ENCODE measurements around the gene RTF1. TPM values are rescaled to one million over a fixed set of nuclear protein-coding genes. Genes with fewer than 3 reads are reported as not detected.

RTF1 gene
- total RNA-seq, 4 donors from 2014 or later: 22.0 to 66.9 (median 36.1) TPM

DNA sequence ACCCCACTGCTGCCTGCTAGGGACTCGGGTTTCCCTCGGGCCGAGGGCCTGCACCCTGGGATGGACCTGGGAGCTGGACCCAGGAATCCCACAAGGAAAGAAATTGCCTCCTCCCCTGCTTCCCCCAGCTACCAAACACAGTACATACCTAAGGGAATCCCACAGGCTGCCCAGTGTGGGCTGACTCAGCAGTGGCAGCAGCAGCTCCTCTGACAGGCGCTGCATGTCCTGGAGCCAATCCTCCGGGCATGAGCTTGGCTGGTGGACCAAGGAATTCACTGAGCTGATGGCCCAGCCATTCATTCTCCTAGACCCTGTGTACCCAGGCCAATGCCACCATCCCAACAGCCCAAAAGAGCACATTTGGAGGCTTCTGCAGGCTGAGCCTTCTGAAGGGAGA is 106.2 kb downstream of the RTF1 start:
- Histone ChIP-seq H3K36me3 (peaks cover 66% of the 10 kb centered on the region), H3K27ac (no peak overlapping the region), H3K27me3 (no peaks in the 10 kb centered on the region), H3K4me1 (no peaks in the 10 kb centered on the region), H3K9me3 (no peaks in the 10 kb centered on the region), H3K4me3 (no peak overlapping the region)
- 90% methylated on average over 5 of the region's 5 CpGs for WGBS
- TF ChIP-seq, protein P1, sequence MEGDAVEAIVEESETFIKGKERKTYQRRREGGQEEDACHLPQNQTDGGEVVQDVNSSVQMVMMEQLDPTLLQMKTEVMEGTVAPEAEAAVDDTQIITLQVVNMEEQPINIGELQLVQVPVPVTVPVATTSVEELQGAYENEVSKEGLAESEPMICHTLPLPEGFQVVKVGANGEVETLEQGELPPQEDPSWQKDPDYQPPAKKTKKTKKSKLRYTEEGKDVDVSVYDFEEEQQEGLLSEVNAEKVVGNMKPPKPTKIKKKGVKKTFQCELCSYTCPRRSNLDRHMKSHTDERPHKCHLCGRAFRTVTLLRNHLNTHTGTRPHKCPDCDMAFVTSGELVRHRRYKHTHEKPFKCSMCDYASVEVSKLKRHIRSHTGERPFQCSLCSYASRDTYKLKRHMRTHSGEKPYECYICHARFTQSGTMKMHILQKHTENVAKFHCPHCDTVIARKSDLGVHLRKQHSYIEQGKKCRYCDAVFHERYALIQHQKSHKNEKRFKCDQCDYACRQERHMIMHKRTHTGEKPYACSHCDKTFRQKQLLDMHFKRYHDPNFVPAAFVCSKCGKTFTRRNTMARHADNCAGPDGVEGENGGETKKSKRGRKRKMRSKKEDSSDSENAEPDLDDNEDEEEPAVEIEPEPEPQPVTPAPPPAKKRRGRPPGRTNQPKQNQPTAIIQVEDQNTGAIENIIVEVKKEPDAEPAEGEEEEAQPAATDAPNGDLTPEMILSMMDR (IDR thresholded peaks at IDR 0.05): no peak
- TF ChIP-seq POLR2AphosphoS5 (IDR thresholded peaks at IDR 0.05) (no peak), EP300 (IDR thresholded peaks at IDR 0.05) (no peak)
- DNase-seq (ENCODE audit: low spot score in 2 of 2): no peak

DNA sequence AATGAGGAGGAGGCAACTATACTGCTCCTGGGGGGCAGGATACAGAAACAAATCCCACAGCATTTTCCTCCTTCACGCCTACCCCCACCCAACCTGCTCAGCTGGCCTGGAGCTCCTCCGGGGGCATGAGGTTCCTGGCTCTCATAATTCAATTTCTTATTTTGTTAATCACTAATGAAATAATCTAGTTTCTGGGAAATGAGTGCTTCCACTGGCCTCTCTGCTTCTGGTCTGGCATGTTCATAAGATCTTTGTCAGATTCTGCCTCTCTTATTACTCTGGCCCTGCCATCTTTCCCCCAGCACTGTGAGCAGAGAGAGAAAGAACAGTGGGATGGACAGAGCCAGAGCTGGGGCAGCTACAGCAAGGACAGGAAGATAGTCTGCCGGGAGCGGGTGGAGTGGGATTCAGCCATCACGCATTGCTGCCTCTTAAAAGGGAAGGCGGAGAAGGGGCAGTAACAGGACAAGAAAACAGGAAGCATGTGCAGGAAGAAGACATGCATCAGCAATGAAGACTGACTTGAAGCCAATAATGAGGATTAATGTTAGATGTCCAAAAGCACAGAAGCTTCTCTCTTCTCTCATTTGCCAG is 113.6 kb downstream of the RTF1 start:
- H3K27ac ChIP-seq: no peak overlapping the region
- H3K4me3 ChIP-seq: no peak overlapping the region
- TF ChIP-seq POLR2A (IDR thresholded peaks at IDR 0.05): no peak
- TF ChIP-seq EP300 (IDR thresholded peaks at IDR 0.05): no peak
- TF ChIP-seq, protein P1 (IDR thresholded peaks at IDR 0.05): no peak
- no peak for TF ChIP-seq POLR2AphosphoS5 (IDR thresholded peaks at IDR 0.05)
- no peaks in the 10 kb centered on the region for H3K27me3 ChIP-seq
- WGBS: 77% methylated on average over 6 of the region's 6 CpGs
- peaks cover 95% of the 10 kb centered on the region for H3K36me3 ChIP-seq
- no peak for DNase-seq (ENCODE audit: low spot score in 2 of 2)
- no peaks in the 10 kb centered on the region for H3K9me3 ChIP-seq
- H3K4me1 ChIP-seq: no peaks in the 10 kb centered on the region

Other genes with a start within 250 kb of the RTF1 start
- gene EXD1, start 186.3 kb upstream of the RTF1 start, total RNA-seq: under 1 TPM in 1 of 4 donors, not detected in 3; 0.32 TPM
- 100 to 1,000 TPM; 103 to 187 (median 166) TPM for gene CHP1, start 185.8 kb upstream of the RTF1 start, total RNA-seq
- 1 to 10 TPM in 3 of 4 donors, not detected in 1; 1.4 to 5.5 (median 2.2) TPM for gene OIP5, start 84.5 kb upstream of the RTF1 start, total RNA-seq
- 10 to 100 TPM; 11.1 to 19.0 (median 15.9) TPM for gene NUSAP1, start 84.2 kb upstream of the RTF1 start, total RNA-seq
- gene NDUFAF1, start 14.6 kb upstream of the RTF1 start, total RNA-seq: 10 to 100 TPM; 12.1 to 18.5 (median 12.8) TPM
- gene ITPKA, start 76.8 kb downstream of the RTF1 start, total RNA-seq: 1 to 10 TPM in 1 of 4 donors, under 1 TPM in 1, not detected in 2; 0.30 to 1.5 TPM
- 1 to 10 TPM in 1 of 4 donors, under 1 TPM in 3; 0.57 to 2.8 (median 0.66) TPM for gene LTK, start 96.7 kb downstream of the RTF1 start, total RNA-seq
- 10 to 100 TPM; 21.6 to 50.2 (median 44.3) TPM for gene RPAP1, start 127.2 kb downstream of the RTF1 start, total RNA-seq
- gene TYRO3, start 142.1 kb downstream of the RTF1 start, total RNA-seq: 10 to 100 TPM; 19.2 to 39.4 (median 39.0) TPM
- gene MGA, start 243.3 kb downstream of the RTF1 start, total RNA-seq: 10 to 100 TPM; 21.0 to 44.7 (median 38.3) TPM